Fibroblast of the conjunctiva (primary cell): ENCODE measurements around the gene VWA5A.
A peak's percentile ranks its signal among the peaks of the same experiment; 100 is the strongest.

Source experiments
- DNase-seq: peaks from one replicate; pipeline ENCODE4 v3.0.0-alpha.2; 2010; ENCODE audit warnings: low read depth

The VWA5A gene

GRCh38 chr11:124170801-124171586 is 55.7 kb downstream of the VWA5A start:
- no peak for DNase-seq

- no peak for DNase-seq
Observed at GRCh38 chr11:124172101-124172500, 56.9 kb downstream of the VWA5A start.

- no peak for DNase-seq
Observed at GRCh38 chr11:124172599-124172998, 57.3 kb downstream of the VWA5A start.

GRCh38 chr11:124174001-124174583 is 58.8 kb downstream of the VWA5A start:
- peak; percentile 52 for DNase-seq

- no peak for DNase-seq
Observed at GRCh38 chr11:124176925-124177715, 61.9 kb downstream of the VWA5A start.

- no peak for DNase-seq
Observed at GRCh38 chr11:124179310-124179709, 64.1 kb downstream of the VWA5A start.

- DNase-seq = no peak
Observed at GRCh38 chr11:124183068-124183467, 67.8 kb downstream of the VWA5A start, which contains the start of gene OR10D3. Gene OR10D3 (plus strand): TSS chr11:124183345. CDS start chr11:124185270, 1,925 bp downstream.

GRCh38 chr11:124190298-124191139 is 75.3 kb downstream of the VWA5A start:
- no peak for DNase-seq

- no peak for DNase-seq
Observed at GRCh38 chr11:124193221-124194010, 78.2 kb downstream of the VWA5A start.

GRCh38 chr11:124194293-124195188 is 79.3 kb downstream of the VWA5A start:
- peak; percentile 13 for DNase-seq

GRCh38 chr11:124195189-124195734 is 80.0 kb downstream of the VWA5A start:
- DNase-seq = peak; percentile 68
